Skeletal muscle tissue (tissue), 4 donors: ENCODE data around the gene SLC2A10. TPM values are rescaled to one million over a fixed set of nuclear protein-coding genes. Genes with fewer than 3 reads are reported as not detected.

ENCODE experiments used
- H3K27ac ChIP-seq: one replicate; pipeline ENCODE4 v1.7.0; 2013; ENCODE audit warnings: mild to moderate bottlenecking, low read depth, low read length, inconsistent platforms
- H3K27me3 ChIP-seq, 3 donors: one replicate each; pipeline ENCODE4 v1.7.0; 2013; ENCODE audit warnings: low read length in 3 of 3; ENCODE audit not compliant: control insufficient read depth in 3 of 3, insufficient read depth in 3 of 3
- H3K36me3 ChIP-seq, 3 donors: one replicate each; pipeline ENCODE4 v1.7.0; 2013; ENCODE audit warnings: low read length in 3 of 3; ENCODE audit not compliant: control insufficient read depth in 3 of 3, insufficient read depth in 3 of 3
- H3K4me1 ChIP-seq, 3 donors: one replicate each; pipeline ENCODE4 v1.7.0; 2013; ENCODE audit warnings: low read length in 3 of 3, mild to moderate bottlenecking in 3 of 3; ENCODE audit not compliant: control insufficient read depth in 3 of 3, insufficient read depth in 3 of 3
- H3K4me3 ChIP-seq, 3 donors: one replicate each; pipeline ENCODE4 v1.7.0; 2013; ENCODE audit warnings: low read length in 3 of 3
- H3K9ac ChIP-seq, 3 donors: one replicate each; pipeline ENCODE4 v1.7.0; 2013; ENCODE audit warnings: low read length in 3 of 3, mild to moderate bottlenecking in 3 of 3, moderate library complexity in 2 of 3, low read depth in 1 of 3
- H3K9me3 ChIP-seq, 3 donors: one replicate each; pipeline ENCODE4 v1.7.0; 2013; ENCODE audit warnings: low read length in 3 of 3; ENCODE audit not compliant: control insufficient read depth in 3 of 3
- total RNA-seq: library from RNA; depleted of rRNA; stranded (reverse); fragments of >200 nt; gene quantifications from one replicate; pipeline ENCODE4 v1.2.3, GENCODE V29; 2014
- donor health status: Osteomylitis.

The SLC2A10 gene
- total RNA-seq, 1 donor from 2014 or later, result 24.0 TPM

GRCh38 chr20:46758929-46759669 is 49.6 kb downstream of the SLC2A10 start:
- no peaks in the 10 kb centered on the region for H3K4me1 ChIP-seq
- no peaks in the 10 kb centered on the region for H3K9me3 ChIP-seq
- H3K36me3 ChIP-seq, result no peaks in the 10 kb centered on the region
- H3K9ac ChIP-seq, result no peak overlapping the region
- no peak overlapping the region for H3K4me3 ChIP-seq
- peaks cover 0 to 9% (median 3%) of the 10 kb centered on the region in 3 donors for H3K27me3 ChIP-seq
- no peak overlapping the region for H3K27ac ChIP-seq

GRCh38 chr20:46761566-46761965 is 52.1 kb downstream of the SLC2A10 start:
- Histone ChIP-seq H3K27me3 (peaks cover 0 to 9% (median 0%) of the 10 kb centered on the region in 3 donors), H3K4me3 (no peak overlapping the region), H3K27ac (no peak overlapping the region), H3K36me3 (no peaks in the 10 kb centered on the region), H3K9me3 (no peaks in the 10 kb centered on the region), H3K4me1 (no peaks in the 10 kb centered on the region), H3K9ac (no peak overlapping the region)

- H3K4me1 ChIP-seq, result no peaks in the 10 kb centered on the region
- H3K4me3 ChIP-seq, result no peak overlapping the region
- peaks cover 0 to 9% (median 0%) of the 10 kb centered on the region in 3 donors for H3K27me3 ChIP-seq
- no peak overlapping the region for H3K9ac ChIP-seq
- H3K36me3 ChIP-seq, result no peaks in the 10 kb centered on the region
- no peaks in the 10 kb centered on the region for H3K9me3 ChIP-seq
- H3K27ac ChIP-seq, result no peak overlapping the region
Observed at GRCh38 chr20:46764068-46764467, 54.6 kb downstream of the SLC2A10 start.

- H3K9ac ChIP-seq, result peak overlapping the region in 1 of 3 donors; percentile 16
- peaks cover 0 to under 1% (median 0%) of the 10 kb centered on the region in 3 donors for H3K27me3 ChIP-seq
- H3K9me3 ChIP-seq, result no peaks in the 10 kb centered on the region
- H3K27ac ChIP-seq, result no peak overlapping the region
- H3K36me3 ChIP-seq, result no peaks in the 10 kb centered on the region
- H3K4me3 ChIP-seq, result no peak overlapping the region
- no peaks in the 10 kb centered on the region for H3K4me1 ChIP-seq
Observed at GRCh38 chr20:46765506-46766120, 56.2 kb downstream of the SLC2A10 start.

- Histone ChIP-seq H3K36me3 (no peaks in the 10 kb centered on the region), H3K27me3 (peaks cover 4 to 8% (median 7%) of the 10 kb centered on the region in 3 donors), H3K4me3 (no peak overlapping the region), H3K27ac (no peak overlapping the region), H3K9me3 (no peaks in the 10 kb centered on the region), H3K4me1 (no peaks in the 10 kb centered on the region), H3K9ac (no peak overlapping the region)
Observed at GRCh38 chr20:46767127-46767761, 57.8 kb downstream of the SLC2A10 start.

- Histone ChIP-seq H3K9ac (no peak overlapping the region), H3K27ac (no peak overlapping the region), H3K4me1 (no peaks in the 10 kb centered on the region), H3K27me3 (peaks cover 7 to 12% (median 11%) of the 10 kb centered on the region in 3 donors), H3K4me3 (no peak overlapping the region), H3K9me3 (no peaks in the 10 kb centered on the region), H3K36me3 (no peaks in the 10 kb centered on the region)
Observed at GRCh38 chr20:46770330-46771194, 61.1 kb downstream of the SLC2A10 start.

- Histone ChIP-seq H3K4me3 (no peak overlapping the region), H3K27me3 (peaks cover 7 to 12% (median 11%) of the 10 kb centered on the region in 3 donors), H3K27ac (no peak overlapping the region), H3K36me3 (no peaks in the 10 kb centered on the region), H3K9me3 (no peaks in the 10 kb centered on the region), H3K4me1 (no peaks in the 10 kb centered on the region), H3K9ac (no peak overlapping the region)
Observed at GRCh38 chr20:46771195-46771588, 61.7 kb downstream of the SLC2A10 start.

GRCh38 chr20:46772901-46773300 is 63.5 kb downstream of the SLC2A10 start:
- Histone ChIP-seq H3K9ac (no peak overlapping the region), H3K36me3 (no peaks in the 10 kb centered on the region), H3K4me1 (no peaks in the 10 kb centered on the region), H3K27me3 (peaks cover 7 to 12% (median 11%) of the 10 kb centered on the region in 3 donors), H3K9me3 (no peaks in the 10 kb centered on the region), H3K4me3 (no peak overlapping the region), H3K27ac (no peak overlapping the region)

GRCh38 chr20:46773680-46774079 is 64.2 kb downstream of the SLC2A10 start:
- Histone ChIP-seq H3K9ac (no peak overlapping the region), H3K4me1 (no peaks in the 10 kb centered on the region), H3K36me3 (no peaks in the 10 kb centered on the region), H3K9me3 (no peaks in the 10 kb centered on the region), H3K27ac (no peak overlapping the region), H3K27me3 (peaks cover 7 to 15% (median 12%) of the 10 kb centered on the region in 3 donors), H3K4me3 (no peak overlapping the region)
